OCI-LY1 (cell line): ENCODE data around the gene MXRA8.

Experiments
- CTCF ChIP-seq: fragments of 200-600 bp; sonication (generic), shearing (Covaris generic); IDR thresholded peaks from 2 replicates; pipeline ENCODE4 v1.5.1; 2017; ENCODE audit warnings: mild to moderate bottlenecking, antibody characterized with exemption, low read length, moderate library complexity, mixed read lengths
- EZH2 ChIP-seq: fragments of 200-600 bp; sonication (generic), shearing (Covaris generic); IDR thresholded peaks from 2 replicates; pipeline ENCODE4 v1.8.0; 2017; ENCODE audit warnings: borderline replicate concordance, mixed run types, mild to moderate bottlenecking, antibody characterized with exemption, low read length, moderate library complexity, mixed read lengths

- TF ChIP-seq CTCF, result no peak
- TF ChIP-seq EZH2, result no peak
Measured at GRCh38 chr1:1357871-1358432, 403 bp downstream of the MXRA8 start.
